HG03175 (cell line): ENCODE data around the gene DHRS7.

Source experiments
- ATAC-seq: cut with Tn5 transposase; IDR thresholded peaks from one replicate; pipeline ENCODE4 v1.9.1; 2021; ENCODE audit warnings: mild to moderate bottlenecking, moderate library complexity; ENCODE audit not compliant: unreplicated experiment

The DHRS7 gene

GRCh38 chr14:60184905-60185555, 19.8 kb upstream of the DHRS7 start:
- no peak for ATAC-seq

DNA sequence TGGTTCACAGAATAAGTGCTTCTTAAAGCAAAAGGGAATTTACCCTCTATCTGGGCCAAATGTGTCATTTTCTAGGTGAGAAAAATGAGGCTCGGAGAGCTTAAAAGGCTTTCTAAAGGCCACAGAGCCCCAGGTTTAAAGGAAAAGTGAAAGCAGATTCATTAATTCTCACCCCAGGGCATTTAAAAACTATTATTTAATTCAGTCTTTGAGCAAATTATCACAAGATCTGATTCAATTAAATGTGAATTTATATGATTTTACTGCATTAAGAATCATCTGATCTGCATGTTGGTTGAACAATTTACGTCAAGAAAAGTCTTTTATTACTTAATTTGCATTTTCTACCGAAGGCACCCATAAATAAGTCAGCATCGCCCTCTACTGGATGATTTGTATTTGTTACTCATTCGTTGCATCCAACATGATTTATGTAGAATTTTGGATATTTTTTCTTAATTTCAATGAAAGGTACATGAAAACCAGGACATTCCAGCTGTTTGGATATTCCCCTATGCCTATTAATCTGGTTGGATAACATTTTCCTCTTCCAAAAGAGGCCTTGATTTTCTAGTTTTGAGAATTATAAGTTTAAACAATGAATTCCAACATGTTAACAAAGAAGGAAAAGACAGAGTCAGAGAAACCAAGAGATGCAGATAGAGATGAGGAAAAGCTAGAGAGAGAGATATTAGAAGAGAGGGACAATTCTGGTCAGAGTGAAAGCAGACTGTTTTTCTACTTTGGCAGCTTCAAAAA, 19.1 kb upstream of the DHRS7 start:
- peak; percentile 52 for ATAC-seq

- peak; percentile 34 for ATAC-seq
These were observed 18.5 kb upstream of the DHRS7 start for GRCh38 chr14:60183741-60184140.

DNA sequence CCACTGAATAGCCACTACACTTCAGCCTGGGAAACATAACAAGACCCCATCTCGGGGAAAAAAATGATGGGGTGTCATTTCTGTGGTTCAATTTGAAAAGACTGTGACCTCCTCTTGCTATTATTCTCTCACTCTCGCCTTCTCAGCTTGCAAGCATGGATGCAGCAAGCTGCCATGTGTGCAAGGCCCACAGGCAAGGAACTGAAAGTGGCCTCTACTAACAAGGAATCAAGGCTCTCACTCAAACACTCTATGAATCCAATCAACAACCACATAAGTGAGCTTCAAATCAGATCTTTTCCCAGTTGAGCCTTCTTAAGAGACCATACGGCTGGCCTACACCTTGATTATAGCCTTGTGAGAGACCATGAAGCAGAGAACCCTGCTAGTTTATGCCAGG, 17.9 kb upstream of the DHRS7 start:
- peak; percentile 29 for ATAC-seq

DNA sequence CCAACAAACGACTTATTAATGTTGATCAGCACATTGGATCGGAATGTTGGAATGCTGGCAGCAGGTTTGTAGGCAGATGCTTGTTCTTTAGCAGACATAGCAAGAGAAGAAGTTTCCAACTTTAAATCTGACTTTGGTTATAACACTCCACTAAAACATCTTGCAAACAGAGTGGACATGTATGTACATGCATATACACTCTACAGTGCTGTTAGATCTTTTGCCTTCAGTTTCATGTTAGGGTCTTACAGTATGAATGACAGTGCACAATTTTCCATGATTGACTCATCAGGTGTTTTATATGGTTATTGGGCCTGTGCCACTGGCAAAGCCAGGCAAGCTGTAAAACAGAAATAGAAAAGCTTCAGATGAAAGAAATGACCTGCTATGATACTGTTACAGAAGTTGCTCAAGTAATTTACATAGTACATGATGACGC, 14.3 kb upstream of the DHRS7 start:
- ATAC-seq: no peak

- ATAC-seq: no peak
These were observed 13.6 kb upstream of the DHRS7 start for GRCh38 chr14:60178820-60179219.

DNA sequence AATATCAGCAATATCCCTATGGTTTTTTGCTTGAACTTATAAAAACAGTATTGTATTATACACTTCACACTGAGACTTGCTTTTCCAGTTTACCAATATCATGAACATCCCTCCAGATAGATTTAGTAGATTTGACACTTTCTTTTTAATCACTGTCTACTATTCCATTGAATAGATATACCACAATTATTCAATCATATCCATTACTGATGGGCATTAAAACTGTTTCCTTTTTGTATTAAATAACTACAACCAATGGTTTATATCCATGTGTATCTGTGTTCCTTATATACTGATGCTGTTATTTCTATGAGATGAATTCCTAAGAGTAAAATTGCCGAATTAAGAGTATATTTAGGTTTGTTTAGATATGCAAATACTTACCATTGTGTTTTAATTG, 13.0 kb upstream of the DHRS7 start:
- ATAC-seq: no peak

DNA sequence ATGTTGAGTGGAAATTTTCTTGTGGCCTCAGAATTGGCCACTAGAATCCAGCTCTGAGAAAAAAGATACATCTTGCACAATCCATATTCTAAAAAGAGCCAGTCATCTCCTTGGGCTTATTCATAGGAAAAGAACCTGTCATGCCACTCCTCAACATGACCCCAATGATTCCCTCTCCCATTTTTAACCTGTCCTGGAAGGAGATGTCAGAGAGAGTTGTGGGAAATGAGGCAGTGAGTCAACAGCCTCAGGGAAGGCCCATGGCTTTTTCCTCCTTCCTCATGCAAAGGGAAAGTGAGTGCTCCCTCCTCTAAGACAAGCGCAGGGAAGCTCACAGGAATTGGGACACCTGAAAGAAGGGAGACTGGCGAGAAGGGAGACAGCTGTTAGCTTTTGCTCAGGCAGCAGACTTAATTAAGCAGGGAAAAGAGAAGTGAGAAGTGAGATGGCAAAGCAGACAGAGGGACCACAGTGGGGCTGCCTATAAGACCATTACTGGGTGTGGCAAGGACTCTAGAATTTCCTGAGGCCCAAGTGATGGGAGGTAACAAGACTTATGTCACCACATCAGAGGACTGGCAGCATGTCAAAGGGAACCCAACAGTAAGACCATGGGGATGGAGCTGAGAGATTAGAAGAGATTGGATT, 10.2 kb upstream of the DHRS7 start:
- no peak for ATAC-seq

DNA sequence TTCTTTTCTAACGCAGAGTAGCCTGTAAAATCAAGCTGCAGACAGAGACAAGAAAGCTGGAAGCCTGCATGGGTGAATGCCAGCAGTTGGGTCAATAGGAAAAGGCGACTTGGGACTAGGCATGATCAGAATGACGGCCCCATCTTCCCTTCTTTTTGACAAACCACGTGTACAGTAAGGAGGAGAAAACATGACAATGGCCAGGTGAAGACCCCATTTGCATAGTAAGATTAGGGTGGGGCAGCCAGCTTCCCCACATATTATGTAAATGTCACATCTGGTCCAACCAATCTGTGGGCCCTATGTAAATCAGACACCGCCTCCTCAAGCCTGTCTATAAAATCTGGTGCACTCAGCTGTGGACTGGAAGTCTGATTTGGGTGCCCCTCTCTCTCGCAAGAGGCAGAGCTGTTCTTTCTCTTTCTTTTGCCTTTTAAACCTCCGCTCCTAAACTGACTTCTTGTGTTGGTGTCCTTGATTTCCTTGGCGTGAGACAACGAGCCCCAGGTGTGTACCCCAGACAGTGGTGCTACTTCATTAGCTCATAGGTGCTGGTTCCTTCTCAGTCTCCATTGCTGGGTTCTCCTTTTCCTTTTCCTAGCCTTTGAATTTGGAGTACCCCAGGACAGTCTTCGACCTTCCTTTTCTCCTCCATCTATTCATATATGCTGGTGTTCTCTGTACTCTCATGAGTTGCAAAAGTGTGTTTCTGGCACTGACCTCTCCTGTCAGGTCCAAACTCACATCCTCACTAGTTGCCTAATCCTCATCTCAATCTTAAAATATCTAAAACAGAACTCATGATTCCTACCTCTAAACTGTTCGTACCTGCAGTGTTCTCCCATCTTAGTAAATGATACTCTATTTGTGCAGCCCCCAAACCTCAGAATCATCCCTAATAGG, 9.4 kb upstream of the DHRS7 start:
- ATAC-seq: no peak

GRCh38 chr14:60171690-60172089, 6.5 kb upstream of the DHRS7 start:
- no peak for ATAC-seq

- no peak for ATAC-seq
These were observed 5.8 kb upstream of the DHRS7 start for GRCh38 chr14:60170948-60171347.

- no peak for ATAC-seq
These were observed 4.5 kb upstream of the DHRS7 start for GRCh38 chr14:60169722-60170121.

GRCh38 chr14:60166142-60166541, 944 bp upstream of the DHRS7 start:
- no peak for ATAC-seq

DNA sequence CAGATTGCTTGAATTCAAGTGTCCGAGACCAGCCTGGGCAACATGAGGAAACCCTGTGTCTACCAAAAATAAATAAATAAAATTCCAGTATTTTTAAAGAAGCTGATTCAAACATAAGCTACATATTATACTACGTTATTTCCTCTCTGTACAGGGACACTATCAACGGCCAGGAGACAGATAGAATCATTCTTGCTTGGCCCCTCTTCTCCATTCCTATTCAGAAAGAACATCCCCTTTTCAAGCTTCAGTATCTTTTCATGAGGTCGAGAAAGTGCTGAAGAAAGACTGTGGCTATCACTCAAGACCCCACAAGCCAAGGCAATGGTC, 314 bp upstream of the DHRS7 start:
- peak; percentile 16 for ATAC-seq

- ATAC-seq: peak; percentile 10
These were observed 840 bp downstream of the DHRS7 start for GRCh38 chr14:60164404-60164711.

DNA sequence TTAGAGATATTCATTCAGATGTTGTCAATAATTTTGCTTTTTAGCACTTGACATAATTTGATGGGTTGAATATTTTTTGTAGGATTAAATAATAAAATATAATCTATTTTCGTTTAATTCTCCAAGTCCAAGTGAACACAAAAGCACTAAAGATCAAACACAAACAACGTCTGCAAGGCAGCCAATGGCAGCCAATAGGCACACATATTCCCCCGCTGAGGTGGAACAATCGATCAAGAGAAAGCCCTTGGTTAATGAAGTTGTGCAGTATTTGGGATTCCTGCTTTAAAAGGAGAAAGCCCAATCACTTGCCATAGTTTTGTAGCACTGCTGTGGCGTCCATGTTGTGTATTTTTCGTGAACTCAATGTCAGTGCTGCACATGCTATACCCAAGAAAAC, 1.5 kb downstream of the DHRS7 start:
- ATAC-seq: no peak

- ATAC-seq: no peak
These were observed 3.7 kb downstream of the DHRS7 start for GRCh38 chr14:60161196-60162107.

DNA sequence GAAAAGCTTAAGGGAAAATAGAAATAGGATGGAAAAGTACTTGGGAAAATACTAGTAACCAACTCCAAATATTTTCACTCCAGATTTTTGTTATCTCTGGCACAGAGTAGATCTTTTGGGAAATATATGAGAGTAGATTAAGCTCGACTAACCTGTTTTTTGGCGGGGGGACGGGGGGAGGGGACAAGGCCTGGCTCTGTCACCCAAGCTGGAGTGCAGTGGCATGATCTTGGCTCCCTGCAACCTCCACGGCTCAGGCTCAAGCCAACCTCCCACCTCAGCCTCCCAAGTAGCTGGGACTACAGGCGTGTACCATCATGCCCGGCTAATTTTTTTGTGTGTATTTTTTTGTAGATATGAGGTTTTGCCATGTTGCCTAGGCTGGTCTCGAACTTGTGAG, 4.8 kb downstream of the DHRS7 start:
- ATAC-seq: no peak

GRCh38 chr14:60154671-60155070, 10.5 kb downstream of the DHRS7 start:
- no peak for ATAC-seq

DNA sequence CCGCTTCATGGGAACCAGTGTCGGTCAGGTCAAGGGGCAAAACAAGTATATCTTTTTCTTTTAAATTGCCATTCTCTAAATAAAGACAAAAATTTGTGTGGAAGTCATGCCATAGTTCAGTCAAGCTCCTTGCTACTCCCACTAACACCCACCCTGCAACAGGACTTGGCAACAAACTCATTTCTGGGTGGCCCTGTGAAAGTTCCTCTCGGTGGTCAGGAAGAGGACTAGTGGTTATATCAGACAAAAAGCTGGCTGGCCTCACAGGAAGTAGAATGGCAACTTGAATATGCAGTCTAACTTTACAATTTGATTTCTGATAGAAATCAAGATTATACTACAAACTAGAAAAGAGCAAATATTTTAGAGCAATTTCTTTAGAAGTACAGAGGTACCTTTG, 11.2 kb downstream of the DHRS7 start:
- no peak for ATAC-seq
